Measurements from ENCODE around the gene HOXC5.

The HOXC5 gene

DNA sequence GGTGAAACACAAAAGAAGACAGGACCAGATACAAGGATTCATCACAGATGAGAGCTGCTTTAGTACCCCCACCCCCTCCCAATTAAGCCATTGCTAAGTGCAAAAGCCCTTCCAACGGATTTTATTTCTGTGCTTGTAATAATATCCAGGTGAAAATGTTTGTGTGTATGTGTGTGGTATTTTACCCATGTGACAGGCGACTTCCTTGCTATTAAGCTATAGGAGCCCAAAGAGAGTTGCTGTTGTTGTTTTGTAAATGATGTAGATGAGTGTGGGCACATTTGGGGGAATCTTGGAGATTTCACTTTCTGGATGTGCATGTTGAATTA is 17.6 kb downstream of the HOXC5 start:
- no peak for DNase-seq

- no peak for DNase-seq
Observed at GRCh38 chr12:54051026-54051842, 18.4 kb downstream of the HOXC5 start.

- no peak for DNase-seq
Observed at GRCh38 chr12:54051874-54052437, 19.1 kb downstream of the HOXC5 start.

- DNase-seq = no peak
Observed at GRCh38 chr12:54052438-54053002, 19.7 kb downstream of the HOXC5 start.

GRCh38 chr12:54053003-54053750 is 20.3 kb downstream of the HOXC5 start:
- no peak for DNase-seq

DNA sequence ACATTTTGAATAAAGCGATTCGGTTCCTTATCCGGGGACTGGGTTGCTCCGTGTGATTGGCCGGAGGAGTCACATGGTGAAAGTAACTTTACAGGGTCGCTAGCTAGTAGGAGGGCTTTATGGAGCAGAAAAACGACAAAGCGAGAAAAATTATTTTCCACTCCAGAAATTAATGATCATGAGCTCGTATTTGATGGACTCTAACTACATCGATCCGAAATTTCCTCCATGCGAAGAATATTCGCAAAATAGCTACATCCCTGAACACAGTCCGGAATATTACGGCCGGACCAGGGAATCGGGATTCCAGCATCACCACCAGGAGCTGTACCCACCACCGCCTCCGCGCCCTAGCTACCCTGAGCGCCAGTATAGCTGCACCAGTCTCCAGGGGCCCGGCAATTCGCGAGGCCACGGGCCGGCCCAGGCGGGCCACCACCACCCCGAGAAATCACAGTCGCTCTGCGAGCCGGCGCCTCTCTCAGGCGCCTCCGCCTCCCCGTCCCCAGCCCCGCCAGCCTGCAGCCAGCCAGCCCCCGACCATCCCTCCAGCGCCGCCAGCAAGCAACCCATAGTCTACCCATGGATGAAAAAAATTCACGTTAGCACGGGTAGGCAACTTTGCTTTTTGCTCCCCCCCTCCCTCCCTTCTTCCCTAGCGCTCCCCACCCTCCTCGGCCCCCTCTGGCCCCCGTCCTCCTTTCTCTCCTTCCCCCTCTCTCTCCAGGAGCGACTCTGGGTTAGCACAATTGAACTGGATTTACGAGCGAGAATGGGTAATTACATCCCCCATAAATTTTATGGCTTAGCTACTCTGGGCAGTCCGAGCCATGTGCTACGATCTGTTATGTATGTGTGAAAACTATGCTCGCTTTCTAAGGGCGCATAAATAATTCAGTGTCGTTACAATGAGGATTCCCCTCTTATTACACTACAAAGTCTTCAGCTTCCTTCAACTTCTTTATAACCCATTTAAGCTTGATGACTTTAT is 21.2 kb downstream of the HOXC5 start, which contains the start of gene HOXC4:
TSS of gene HOXC4 (plus strand) at position 85 of the 991 bp plus-strand sequence. CDS start at position 173, 88 bp downstream.
- no peak for DNase-seq

DNA sequence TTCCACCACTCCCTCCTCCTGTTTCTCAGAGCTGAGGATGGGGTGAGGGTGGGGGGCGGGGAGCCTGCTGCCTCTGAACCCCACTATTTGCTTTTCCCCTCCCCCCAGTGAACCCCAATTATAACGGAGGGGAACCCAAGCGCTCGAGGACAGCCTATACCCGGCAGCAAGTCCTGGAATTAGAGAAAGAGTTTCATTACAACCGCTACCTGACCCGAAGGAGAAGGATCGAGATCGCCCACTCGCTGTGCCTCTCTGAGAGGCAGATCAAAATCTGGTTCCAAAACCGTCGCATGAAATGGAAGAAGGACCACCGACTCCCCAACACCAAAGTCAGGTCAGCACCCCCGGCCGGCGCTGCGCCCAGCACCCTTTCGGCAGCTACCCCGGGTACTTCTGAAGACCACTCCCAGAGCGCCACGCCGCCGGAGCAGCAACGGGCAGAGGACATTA is 21.9 kb downstream of the HOXC5 start:
- DNase-seq = no peak

DNA sequence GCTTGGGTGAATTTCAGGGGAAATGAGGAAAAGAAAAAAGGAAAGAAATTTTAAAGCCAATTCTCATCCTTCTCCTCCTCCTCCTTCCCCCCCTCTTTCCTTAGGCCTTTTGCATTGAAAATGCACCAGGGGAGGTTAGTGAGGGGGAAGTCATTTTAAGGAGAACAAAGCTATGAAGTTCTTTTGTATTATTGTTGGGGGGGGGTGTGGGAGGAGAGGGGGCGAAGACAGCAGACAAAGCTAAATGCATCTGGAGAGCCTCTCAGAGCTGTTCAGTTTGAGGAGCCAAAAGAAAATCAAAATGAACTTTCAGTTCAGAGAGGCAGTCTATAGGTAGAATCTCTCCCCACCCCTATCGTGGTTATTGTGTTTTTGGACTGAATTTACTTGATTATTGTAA is 22.7 kb downstream of the HOXC5 start:
- DNase-seq = no peak

- DNase-seq = no peak
Observed at GRCh38 chr12:54056110-54056509, 23.3 kb downstream of the HOXC5 start.

GRCh38 chr12:54058128-54058768 is 25.4 kb downstream of the HOXC5 start:
- DNase-seq = no peak

DNA sequence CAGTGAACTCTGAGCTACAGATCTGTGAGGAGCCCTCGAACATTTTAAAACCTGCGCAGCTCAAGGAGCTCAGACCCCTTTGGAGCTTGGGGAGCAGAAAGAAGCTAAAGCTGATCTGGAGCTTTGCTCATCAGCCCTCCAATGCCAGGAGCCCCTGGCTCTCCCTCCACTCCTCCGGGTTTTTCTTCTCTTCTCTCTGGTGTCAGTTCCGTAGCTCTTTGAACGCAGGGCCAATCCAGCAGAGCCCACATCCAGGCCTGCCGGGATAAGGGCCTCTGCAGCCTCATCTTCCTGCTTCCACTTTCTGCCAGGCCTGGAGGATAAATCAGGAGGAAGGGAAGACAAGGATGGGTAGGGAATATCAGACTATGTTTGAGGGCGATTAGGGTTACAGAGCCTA is 26.8 kb downstream of the HOXC5 start:
- no peak for DNase-seq

GRCh38 chr12:54060174-54060974 is 27.5 kb downstream of the HOXC5 start:
- no peak for DNase-seq

- no peak for DNase-seq
Observed at GRCh38 chr12:54060975-54061778, 28.3 kb downstream of the HOXC5 start.

DNA sequence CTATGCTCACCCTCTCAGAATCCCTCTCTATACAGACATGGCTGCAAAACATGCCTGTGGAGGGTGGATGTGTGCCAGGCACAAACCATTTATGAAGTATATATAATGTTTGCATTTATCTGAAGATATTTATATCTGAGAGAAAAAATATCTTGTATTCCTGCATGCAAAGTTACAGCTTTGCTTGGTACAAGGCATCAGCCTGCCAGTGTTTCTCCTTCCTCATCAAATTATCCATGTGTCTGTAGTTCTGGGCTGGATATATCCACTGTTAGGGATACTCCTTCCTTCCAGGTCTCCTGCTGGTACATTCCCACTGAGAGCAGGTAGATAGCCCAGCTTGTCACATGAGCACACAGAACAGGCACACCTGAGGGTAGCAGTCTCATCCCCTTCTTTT is 32.8 kb downstream of the HOXC5 start:
- DNase-seq = no peak

GRCh38 chr12:54066408-54066807 is 33.6 kb downstream of the HOXC5 start:
- no peak for DNase-seq

DNA sequence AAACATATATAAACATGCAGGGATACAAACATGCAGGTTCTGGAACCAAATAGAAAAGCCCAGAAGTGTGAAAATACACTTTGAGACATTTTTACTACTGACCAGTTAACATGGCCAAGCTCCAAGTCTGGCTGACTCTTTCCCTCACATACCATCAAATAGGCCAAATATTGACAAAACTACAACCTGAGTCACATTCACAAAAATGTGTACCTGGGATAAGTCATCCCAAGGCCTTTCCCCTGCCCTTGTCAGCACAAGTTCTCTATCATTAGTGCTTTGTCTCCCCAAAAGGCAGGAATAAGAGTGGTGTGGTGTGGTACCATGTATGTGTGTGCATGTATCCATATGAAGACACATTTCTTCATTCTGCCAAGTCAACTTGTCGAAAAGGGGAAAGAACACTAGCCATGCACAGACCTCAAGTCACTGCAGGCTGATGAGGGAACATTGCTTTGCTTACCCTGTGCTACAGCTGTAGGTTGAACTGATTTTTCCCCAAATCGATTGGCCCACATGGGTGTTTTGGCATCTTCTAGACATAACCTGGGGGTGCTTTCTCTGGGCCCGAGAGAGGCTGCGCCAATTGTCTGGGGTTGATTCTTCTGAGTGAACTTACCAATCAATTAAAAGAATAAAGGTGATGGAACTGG is 35.7 kb downstream of the HOXC5 start:
- DNase-seq = no peak

- no peak for DNase-seq
Observed at GRCh38 chr12:54071942-54072341, 39.1 kb downstream of the HOXC5 start.

DNA sequence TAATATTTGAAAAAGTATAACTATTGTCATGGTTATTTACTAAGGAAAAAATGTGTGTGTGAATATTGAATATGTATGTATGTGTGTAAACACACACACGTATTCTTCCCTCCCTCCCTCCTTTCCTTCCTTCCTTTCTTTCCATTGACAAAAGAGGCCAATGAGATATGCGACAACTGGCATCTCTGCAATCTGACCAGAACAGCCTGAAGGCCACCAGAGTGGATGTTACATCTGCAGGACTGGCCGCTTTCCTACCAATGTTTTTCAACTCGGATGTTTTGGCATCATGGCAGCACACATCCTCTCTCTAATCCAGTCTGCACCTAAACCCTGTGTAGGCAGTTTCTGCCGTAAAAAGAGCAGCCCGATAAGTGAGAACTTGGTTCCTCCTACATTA is 41.5 kb downstream of the HOXC5 start:
- no peak for DNase-seq

DNA sequence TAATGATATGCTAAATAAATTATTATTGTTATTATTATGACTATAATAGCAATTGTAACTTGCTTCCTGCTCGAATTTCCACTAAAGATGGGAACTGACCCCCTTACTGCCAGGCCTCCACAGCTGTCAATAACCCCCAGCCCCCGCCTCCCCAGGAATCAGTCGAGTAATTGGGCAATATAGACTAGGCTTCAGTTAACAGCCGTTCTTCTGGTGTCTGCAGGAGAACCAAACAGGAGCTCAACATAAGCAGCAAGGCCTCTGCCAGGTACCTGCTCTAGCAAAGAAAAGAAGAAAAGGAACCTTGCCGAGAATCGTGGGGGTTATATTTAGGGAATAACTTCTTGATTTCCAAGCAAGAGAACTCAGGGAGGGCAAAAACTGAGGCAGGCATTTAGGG is 42.6 kb downstream of the HOXC5 start:
- DNase-seq = no peak

All from activated CD4-positive, alpha-beta T cell treated with anti-CD3 and anti-CD28 coated beads, Interleukin-2, Interleukin-6, amounts not matched to agents 100 ng/mL and 50 ng/mL, durations not matched to agents 16 hours and 8 hours (primary cell).